Ovary (tissue), 9 donors: ENCODE results near the gene MYH15. TPM values are rescaled to one million over a fixed set of nuclear protein-coding genes. Genes with fewer than 3 reads are reported as not detected.

ENCODE experiments used
- DNase-seq, 5 donors: peaks; one replicate each; pipeline ENCODE4 v3.0.0-alpha.2; 2019 to 2020
- H3K27ac ChIP-seq, 2 donors: fragments of 200-600 bp; one replicate each; pipeline versions ENCODE4 v1.5.1 to v1.8.0; 2019 to 2022
- H3K27me3 ChIP-seq: fragments of 200-600 bp; one replicate; pipeline ENCODE4 v1.8.0; 2022
- H3K36me3 ChIP-seq: fragments of 200-600 bp; sonication (generic); one replicate; pipeline ENCODE4 v1.5.1; 2019
- H3K4me1 ChIP-seq: one replicate; pipeline ENCODE4 v1.8.1; 2013; ENCODE audit warnings: mild to moderate bottlenecking, moderate library complexity; ENCODE audit not compliant: insufficient read depth
- H3K4me3 ChIP-seq: fragments of 200-600 bp; sonication (generic); one replicate; pipeline ENCODE4 v1.5.1; 2017
- H3K9me3 ChIP-seq, 2 donors: fragments of 200-600 bp in 1 of 2; sonication (generic) in 1 of 2; one replicate each; pipeline versions ENCODE4 v1.5.1 to v1.8.1; 2013 to 2019; ENCODE audit warnings: mild to moderate bottlenecking in 1 of 2, moderate library complexity in 1 of 2
- CTCF ChIP-seq, 3 donors: fragments of 450-650 bp in 2 of 3; fragments of 200-600 bp in 1 of 3; IDR thresholded peaks; one replicate each; pipeline versions ENCODE4 v1.5.1 to v1.8.0; 2016 to 2022; ENCODE audit warnings: antibody characterized with exemption in 3 of 3, mild to moderate bottlenecking in 1 of 3
- EP300 ChIP-seq: sonication (generic); formaldehyde crosslinking; IDR thresholded peaks from one replicate; pipeline ENCODE4 v1.6.1; 2017; ENCODE audit warnings: antibody characterized with exemption
- POLR2A ChIP-seq: fragments of 450-650 bp; IDR thresholded peaks from one replicate; pipeline ENCODE4 v1.6.1; 2017; ENCODE audit warnings: antibody characterized with exemption, mild to moderate bottlenecking, moderate library complexity
- WGBS, 3 donors: extraction: QIAGEN DNeasy Blood & Tissue Kit in 1 of 3; methylation state at CpG; one replicate each; pipeline versions ENCODE4 v1.1.5 to v1.1.7; 2013 to 2017; 5-methylcytosine and 5-hydroxymethylcytosine counted together
- intact Hi-C, 4 donors: fragments of 100-400 bp; cut with DNase I; formaldehyde crosslinking; loops; one replicate each; pipeline versions ENCODE4 v1.11.0 to v1.15.1; 2022 to 2023
- polyA plus RNA-seq, 2 donors: library from polyadenylated mRNA; stranded (reverse); fragments of 200-250 nt in 1 of 2; fragments of 350-450 nt in 1 of 2; fragmentation: Illumina TruSeq in 1 of 2; extraction: RNeasy Lipid Tissue Mini Kit (QIAGEN cat#74804) in 1 of 2; gene quantifications; one replicate each; pipeline ENCODE4 v1.2.3, GENCODE V29; 2013 to 2014
- total RNA-seq, 7 donors: library from RNA; depleted of rRNA in 2 of 7; stranded (reverse); fragments of >200 nt in 2 of 7; fragmentation: NEBNext Ultra II Directional in 3 of 7; extraction: Animal tissue kit (Norgen Biotek cat#: 25700) in 3 of 7; gene quantifications; one replicate each; pipeline versions ENCODE4 v1.1.0 to v1.2.4, GENCODE V29; 2016 to 2023
- donor health status: DM: no; HTN: no; CAD: no; lungs with moderate emphysema.
- donor health status: DM: no; HTN: no; CAD: no.
- donor health status: Bipolar disorder and iron deficiency.
- donor health status: DM: yes; HTN: yes; CAD: no.
- donor health status: DM: no; HTN: no; CAD: no.
- donor health status: DM: yes; HTN: yes; CAD: no.

MYH15 gene
- total and polyA plus RNA-seq, 9 donors: 0.05 to 0.57 (median 0.11) TPM; not detected in 3

GRCh38 chr3:108546247-108546646 is 35.9 kb upstream of the MYH15 start:
- no peak overlapping the region for H3K27ac ChIP-seq
- no peaks in the 10 kb centered on the region for H3K4me1 ChIP-seq
- no peaks in the 10 kb centered on the region for H3K36me3 ChIP-seq
- no peak for DNase-seq
- H3K27me3 ChIP-seq: no peaks in the 10 kb centered on the region
- no peak for TF ChIP-seq POLR2A
- 27 to 42% (median 34%) methylated on average over 1 of the region's 1 CpG for WGBS, 3 donors
- intact Hi-C loops: loop anchor here in 1 of 4 donors (5.0 kb wide), 1 partner anchor 54 kb away; no protein-coding TSS in a partner anchor
- H3K9me3 ChIP-seq: no peaks in the 10 kb centered on the region
- no peak overlapping the region for H3K4me3 ChIP-seq

GRCh38 chr3:108538083-108538482 is 27.7 kb upstream of the MYH15 start:
- no peaks in the 10 kb centered on the region for H3K27me3 ChIP-seq
- no peaks in the 10 kb centered on the region for H3K4me1 ChIP-seq
- no peaks in the 10 kb centered on the region for H3K36me3 ChIP-seq
- H3K4me3 ChIP-seq: no peak overlapping the region
- DNase-seq: no peak
- no peak overlapping the region for H3K27ac ChIP-seq
- H3K9me3 ChIP-seq: no peaks in the 10 kb centered on the region
- 50 to 63% (median 57%) methylated on average over 4 of the region's 4 CpGs for WGBS, 3 donors
- intact Hi-C loops: loop anchor here in 1 of 4 donors (10.0 kb wide), 1 partner anchor 173 kb away; no protein-coding TSS in a partner anchor
- TF ChIP-seq EP300 (no peak), CTCF (IDR thresholded peaks at IDR 0.05) (no peak), POLR2A (no peak)

- Histone ChIP-seq H3K9me3 (no peaks in the 10 kb centered on the region), H3K4me3 (no peak overlapping the region), H3K4me1 (no peaks in the 10 kb centered on the region), H3K27me3 (no peaks in the 10 kb centered on the region), H3K27ac (no peak overlapping the region), H3K36me3 (no peaks in the 10 kb centered on the region)
- intact Hi-C loops: no loop called here
- DNase-seq: no peak
- 23 to 36% (median 30%) methylated on average over 3 of the region's 3 CpGs for WGBS, 3 donors
- TF ChIP-seq CTCF (IDR thresholded peaks at IDR 0.05) (no peak), EP300 (no peak), POLR2A (no peak)
Measured at GRCh38 chr3:108528459-108529252, 18.3 kb upstream of the MYH15 start.

- WGBS, 3 donors: 85 to 91% (median 90%) methylated on average over 2 of the region's 2 CpGs
- Histone ChIP-seq H3K27me3 (no peaks in the 10 kb centered on the region), H3K9me3 (no peaks in the 10 kb centered on the region), H3K27ac (no peak overlapping the region), H3K4me3 (no peak overlapping the region), H3K4me1 (no peaks in the 10 kb centered on the region), H3K36me3 (no peaks in the 10 kb centered on the region)
- no peak for TF ChIP-seq CTCF (IDR thresholded peaks at IDR 0.05)
- no peak for TF ChIP-seq EP300
- no peak for TF ChIP-seq POLR2A
- DNase-seq: no peak
- intact Hi-C loops: no loop called here
Measured at GRCh38 chr3:108527817-108528216, 17.4 kb upstream of the MYH15 start.

GRCh38 chr3:108527109-108527508 is 16.7 kb upstream of the MYH15 start:
- Histone ChIP-seq H3K4me1 (no peaks in the 10 kb centered on the region), H3K27me3 (no peaks in the 10 kb centered on the region), H3K36me3 (no peaks in the 10 kb centered on the region), H3K9me3 (no peaks in the 10 kb centered on the region), H3K27ac (no peak overlapping the region), H3K4me3 (no peak overlapping the region)
- no peak for TF ChIP-seq POLR2A
- no peak for TF ChIP-seq CTCF (IDR thresholded peaks at IDR 0.05)
- no peak for TF ChIP-seq EP300
- no peak for DNase-seq
- intact Hi-C loops: no loop called here
